ENCODE results near the gene SUGT1. TPM values are rescaled to one million over a fixed set of nuclear protein-coding genes. Genes with fewer than 3 reads are reported as not detected.

SUGT1 gene
- total and polyA plus RNA-seq, 2 experiments from 2014 or later, result 61.3 to 172 TPM

DNA sequence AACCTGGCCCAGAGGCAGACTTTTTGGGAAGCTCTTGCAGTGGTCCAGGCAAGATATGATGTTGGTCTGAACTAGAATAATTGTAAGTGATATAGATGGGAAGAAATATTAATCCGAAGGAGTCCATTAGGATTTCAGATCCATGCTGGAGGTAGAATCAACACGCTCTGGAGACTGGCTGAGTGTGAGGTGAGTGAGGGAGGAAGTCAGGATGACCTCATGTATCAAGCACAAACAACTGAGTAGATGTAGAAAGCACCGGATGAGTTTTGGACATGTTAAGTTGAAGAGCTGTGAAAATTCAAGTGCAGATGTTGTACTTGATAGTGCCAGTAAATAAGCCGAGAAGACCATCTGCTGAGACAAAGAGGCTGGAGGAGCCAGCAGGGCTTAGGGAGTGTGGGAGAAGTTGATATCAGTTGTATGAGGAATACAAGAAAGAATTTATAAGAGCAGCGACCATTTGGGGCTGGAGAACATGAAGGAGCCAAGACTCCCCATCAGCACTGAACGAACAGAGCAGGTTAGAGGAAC is 92.3 kb downstream of the SUGT1 start (continued):
- TF ChIP-seq REST (IDR thresholded peaks at IDR 0.05; ENCODE audit: unreplicated experiment) (no peak), CREB1 (CRISPR knock-in tag; IDR thresholded peaks at IDR 0.05; ENCODE audit: low read depth) (no peak)

DNA sequence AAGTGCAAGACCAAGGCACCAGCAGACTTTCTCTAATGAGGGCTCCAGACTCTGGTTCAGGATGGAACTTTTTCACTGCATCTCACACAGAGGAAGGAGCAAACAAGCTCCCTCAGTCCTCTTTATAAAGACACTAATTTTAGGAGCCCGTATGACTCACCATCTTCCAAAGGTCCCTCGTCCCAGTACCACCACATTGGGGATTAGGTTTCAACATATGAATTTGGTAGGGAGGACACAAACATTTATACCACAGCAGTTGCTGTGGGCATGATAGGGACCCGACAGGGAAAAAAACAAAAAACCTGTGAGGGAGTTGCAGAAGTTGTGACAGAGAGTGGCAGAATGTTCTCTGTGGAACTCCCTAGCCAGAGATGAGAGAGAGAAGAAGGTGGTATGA is 93.5 kb downstream of the SUGT1 start:
- DNase-seq (ENCODE audit: low spot score) (no peak), ATAC-seq (no peak)
- Histone ChIP-seq H3K27me3 (ENCODE audit: insufficient read depth) (no peaks in the 10 kb centered on the region), H3K4me2 (no peak overlapping the region), H3K79me2 (replicated peaks; ENCODE audit: insufficient read depth) (no peaks in the 10 kb centered on the region), H3K36me3 (ENCODE audit: insufficient read depth) (no peaks in the 10 kb centered on the region), H3F3A (replicated peaks; ENCODE audit: low read depth) (no peaks in the 10 kb centered on the region), H4K20me1 (replicated peaks; ENCODE audit: insufficient read depth) (no peaks in the 10 kb centered on the region), H3K27ac (ENCODE audit: low read depth) (no peak overlapping the region), H3K9me2 (ENCODE audit: insufficient read depth) (no peaks in the 10 kb centered on the region), H3K4me3 (no peak overlapping the region), H2AFZ (no peak overlapping the region), H3K4me1 (ENCODE audit: insufficient read depth) (no peaks in the 10 kb centered on the region)
- no peak for TF ChIP-seq ZNF114 (CRISPR knock-in tag; IDR thresholded peaks at IDR 0.05)
- TF ChIP-seq ZNF331 (CRISPR knock-in tag; IDR thresholded peaks at IDR 0.05; ENCODE audit: low read depth), result no peak
- no peak for TF ChIP-seq EZH2 (IDR thresholded peaks at IDR 0.05; ENCODE audit: low read depth, unreplicated experiment)
- no peak for TF ChIP-seq STAT1 (IDR thresholded peaks at IDR 0.05; ENCODE audit: unreplicated experiment)
- peaks cover 9% of the 10 kb centered on the region for H3K27me3 Mint-ChIP-seq (ENCODE audit: insufficient read depth, low read depth, poor library complexity)
- H3K4me1 Mint-ChIP-seq, result peaks cover 2% of the 10 kb centered on the region
- peaks cover 11% of the 10 kb centered on the region; the same call in 2 of the 3 replicates for H3K36me3 Mint-ChIP-seq (ENCODE audit: low read depth)
- no peak overlapping the region for H3K27ac Mint-ChIP-seq
- H3K9me3 Mint-ChIP-seq, result peaks cover 13% of the 10 kb centered on the region; the same call in 2 of the 3 replicates
- H3K4me3 Mint-ChIP-seq, result no peak overlapping the region

DNA sequence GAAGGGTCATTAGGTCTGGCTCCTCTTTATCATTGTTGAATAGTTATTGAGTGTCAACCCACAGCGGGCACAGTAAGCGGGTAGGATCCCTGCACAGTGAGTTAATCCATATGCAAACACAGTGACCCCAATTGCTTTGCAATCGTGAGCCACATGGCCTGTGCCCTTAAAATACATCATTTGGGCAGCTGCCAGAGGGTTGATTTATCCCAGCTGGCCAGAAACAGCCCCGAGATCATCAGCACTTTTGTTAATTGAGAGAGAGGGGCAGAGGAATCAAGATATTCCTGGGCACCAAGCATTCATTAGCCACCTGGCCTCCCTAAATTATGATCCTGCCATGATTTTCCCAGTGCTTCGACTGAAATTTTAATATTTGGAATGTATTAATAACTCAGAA is 96.8 kb downstream of the SUGT1 start:
- Histone ChIP-seq H2AFZ (no peak overlapping the region), H4K20me1 (replicated peaks; ENCODE audit: insufficient read depth) (no peaks in the 10 kb centered on the region), H3K27me3 (ENCODE audit: insufficient read depth) (no peaks in the 10 kb centered on the region), H3K4me2 (no peak overlapping the region), H3F3A (replicated peaks; ENCODE audit: low read depth) (no peaks in the 10 kb centered on the region), H3K9me2 (ENCODE audit: insufficient read depth) (no peaks in the 10 kb centered on the region), H3K4me1 (ENCODE audit: insufficient read depth) (no peaks in the 10 kb centered on the region), H3K36me3 (ENCODE audit: insufficient read depth) (no peaks in the 10 kb centered on the region), H3K27ac (ENCODE audit: low read depth) (no peak overlapping the region), H3K79me2 (replicated peaks; ENCODE audit: insufficient read depth) (no peaks in the 10 kb centered on the region), H3K4me3 (no peak overlapping the region)
- ATAC-seq (no peak), DNase-seq (ENCODE audit: low spot score) (no peak)
- no peaks in the 10 kb centered on the region for H3K4me1 Mint-ChIP-seq
- no peak overlapping the region for H3K4me3 Mint-ChIP-seq
- TF ChIP-seq, protein P1, sequence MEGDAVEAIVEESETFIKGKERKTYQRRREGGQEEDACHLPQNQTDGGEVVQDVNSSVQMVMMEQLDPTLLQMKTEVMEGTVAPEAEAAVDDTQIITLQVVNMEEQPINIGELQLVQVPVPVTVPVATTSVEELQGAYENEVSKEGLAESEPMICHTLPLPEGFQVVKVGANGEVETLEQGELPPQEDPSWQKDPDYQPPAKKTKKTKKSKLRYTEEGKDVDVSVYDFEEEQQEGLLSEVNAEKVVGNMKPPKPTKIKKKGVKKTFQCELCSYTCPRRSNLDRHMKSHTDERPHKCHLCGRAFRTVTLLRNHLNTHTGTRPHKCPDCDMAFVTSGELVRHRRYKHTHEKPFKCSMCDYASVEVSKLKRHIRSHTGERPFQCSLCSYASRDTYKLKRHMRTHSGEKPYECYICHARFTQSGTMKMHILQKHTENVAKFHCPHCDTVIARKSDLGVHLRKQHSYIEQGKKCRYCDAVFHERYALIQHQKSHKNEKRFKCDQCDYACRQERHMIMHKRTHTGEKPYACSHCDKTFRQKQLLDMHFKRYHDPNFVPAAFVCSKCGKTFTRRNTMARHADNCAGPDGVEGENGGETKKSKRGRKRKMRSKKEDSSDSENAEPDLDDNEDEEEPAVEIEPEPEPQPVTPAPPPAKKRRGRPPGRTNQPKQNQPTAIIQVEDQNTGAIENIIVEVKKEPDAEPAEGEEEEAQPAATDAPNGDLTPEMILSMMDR (conservative IDR thresholded peaks at IDR 0.05; ENCODE audit: low read depth in 2 of 2), result no peak
- TF ChIP-seq ZNF114 (CRISPR knock-in tag; IDR thresholded peaks at IDR 0.05), result no peak
- no peak for TF ChIP-seq STAT1 (IDR thresholded peaks at IDR 0.05; ENCODE audit: unreplicated experiment)
- no peak for TF ChIP-seq CREB1 (CRISPR knock-in tag; IDR thresholded peaks at IDR 0.05; ENCODE audit: low read depth)
- no peak for TF ChIP-seq NANOG (IDR thresholded peaks at IDR 0.05; ENCODE audit: borderline replicate concordance)
- TF ChIP-seq, protein P2, sequence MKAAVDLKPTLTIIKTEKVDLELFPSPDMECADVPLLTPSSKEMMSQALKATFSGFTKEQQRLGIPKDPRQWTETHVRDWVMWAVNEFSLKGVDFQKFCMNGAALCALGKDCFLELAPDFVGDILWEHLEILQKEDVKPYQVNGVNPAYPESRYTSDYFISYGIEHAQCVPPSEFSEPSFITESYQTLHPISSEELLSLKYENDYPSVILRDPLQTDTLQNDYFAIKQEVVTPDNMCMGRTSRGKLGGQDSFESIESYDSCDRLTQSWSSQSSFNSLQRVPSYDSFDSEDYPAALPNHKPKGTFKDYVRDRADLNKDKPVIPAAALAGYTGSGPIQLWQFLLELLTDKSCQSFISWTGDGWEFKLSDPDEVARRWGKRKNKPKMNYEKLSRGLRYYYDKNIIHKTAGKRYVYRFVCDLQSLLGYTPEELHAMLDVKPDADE (IDR thresholded peaks at IDR 0.05), result no peak
- TF ChIP-seq REST (IDR thresholded peaks at IDR 0.05; ENCODE audit: unreplicated experiment), result no peak
- TF ChIP-seq ZNF331 (CRISPR knock-in tag; IDR thresholded peaks at IDR 0.05; ENCODE audit: low read depth), result no peak
- TF ChIP-seq EZH2phosphoT487 (IDR thresholded peaks at IDR 0.05; ENCODE audit: unreplicated experiment), result no peak
- TF ChIP-seq EZH2 (IDR thresholded peaks at IDR 0.05; ENCODE audit: low read depth, unreplicated experiment), result no peak
- H3K27me3 Mint-ChIP-seq (ENCODE audit: insufficient read depth, low read depth, poor library complexity), result peaks cover 7% of the 10 kb centered on the region
- H3K9me3 Mint-ChIP-seq, result no peaks in the 10 kb centered on the region
- H3K36me3 Mint-ChIP-seq (ENCODE audit: low read depth), result no peaks in the 10 kb centered on the region
- H3K27ac Mint-ChIP-seq, result no peak overlapping the region

Measured in GM23338 (cell line).